AG04450 (cell line): ENCODE data around the gene TBX5. TPM values are rescaled to one million over a fixed set of nuclear protein-coding genes. Genes with fewer than 3 reads are reported as not detected.

ENCODE experiments used
- CTCF ChIA-PET: fragments of 300-600, 350-600 bp; formaldehyde crosslinking; extraction: SDS; loops from one replicate; lab custom pipeline; 2022; ENCODE audit warnings: antibody characterized with exemption, inconsistent platforms; lab: Charles Lee
- POLR2A ChIA-PET: fragments of 350-600 bp; formaldehyde crosslinking; extraction: SDS; loops from one replicate; lab custom pipeline; 2021; ENCODE audit warnings: antibody characterized with exemption, inconsistent platforms; lab: Yijun Ruan, JAX
- DNase-seq: peaks from one replicate; pipeline ENCODE4 v3.0.0-alpha.2; 2011; ENCODE audit warnings: low read depth, low spot score
- H3K27ac ChIP-seq: one replicate; pipeline ENCODE4 v1.5.1; 2012; ENCODE audit warnings: low read depth, low read length, control low read depth
- H3K27me3 ChIP-seq: one replicate; pipeline ENCODE4 v1.6.0; 2012; ENCODE audit warnings: low read length; ENCODE audit not compliant: control insufficient read depth, insufficient read depth
- H3K4me3 ChIP-seq: 2 replicates; pipeline ENCODE4 v1.5.1; 2011; ENCODE audit warnings: mild to moderate bottlenecking, low read depth, low read length, control low read depth
- H3K9me3 ChIP-seq: 2 replicates; pipeline ENCODE4 v1.5.1; 2012; ENCODE audit warnings: low read length; ENCODE audit not compliant: control insufficient read depth, insufficient read depth
- CTCF ChIP-seq: IDR thresholded peaks from 2 replicates; pipeline ENCODE4 v1.5.1; 2011; ENCODE audit warnings: low read depth, low read length, control low read depth, inconsistent platforms
- polyA plus RNA-seq: library from polyadenylated mRNA; depleted of rRNA; stranded (reverse); fragments of >200 nt; gene quantifications from 2 replicates; pipeline ENCODE4 v1.2.3, GENCODE V29; 2011

The TBX5 gene
- polyA plus RNA-seq, 1 experiment = 16.8 TPM

GRCh38 chr12:114440270-114441038, 34.5 kb upstream of the TBX5 start:
- peaks cover 41% of the 10 kb centered on the region for H3K9me3 ChIP-seq
- H3K4me3 ChIP-seq = no peak overlapping the region
- POLR2A ChIA-PET = no interaction called here
- CTCF ChIA-PET = no interaction called here
- no peak for DNase-seq
- H3K27ac ChIP-seq = no peak overlapping the region
- no peak for TF ChIP-seq CTCF
- H3K27me3 ChIP-seq = peaks cover 77% of the 10 kb centered on the region

- ChIA-PET POLR2A (no interaction called here), CTCF (no interaction called here)
- TF ChIP-seq CTCF = no peak
- Histone ChIP-seq H3K27ac (no peak overlapping the region), H3K4me3 (no peak overlapping the region), H3K9me3 (peaks cover 39% of the 10 kb centered on the region), H3K27me3 (peaks cover 71% of the 10 kb centered on the region)
- DNase-seq = no peak
Observed at GRCh38 chr12:114439817-114440216, 33.9 kb upstream of the TBX5 start.

GRCh38 chr12:114439261-114439683, 33.3 kb upstream of the TBX5 start:
- CTCF ChIA-PET = no interaction called here
- Histone ChIP-seq H3K27ac (no peak overlapping the region), H3K9me3 (peaks cover 35% of the 10 kb centered on the region), H3K27me3 (peaks cover 66% of the 10 kb centered on the region), H3K4me3 (no peak overlapping the region)
- DNase-seq = no peak
- TF ChIP-seq CTCF = no peak
- POLR2A ChIA-PET = no interaction called here

- H3K27ac ChIP-seq = no peak overlapping the region
- no peak for TF ChIP-seq CTCF
- ChIA-PET POLR2A (no interaction called here), CTCF (no interaction called here)
- no peak for DNase-seq
- peaks cover 29% of the 10 kb centered on the region for H3K9me3 ChIP-seq
- H3K4me3 ChIP-seq = no peak overlapping the region
- peaks cover 61% of the 10 kb centered on the region for H3K27me3 ChIP-seq
Observed at GRCh38 chr12:114438635-114439256, 32.8 kb upstream of the TBX5 start.

- ChIA-PET POLR2A (no interaction called here), CTCF (interaction anchor here (0.6 to 1.0 kb wide), 2 partner anchors 63 to 454 kb away, joined by 3 read pairs; no protein-coding TSS in a partner anchor)
- TF ChIP-seq CTCF = no peak
- no peak for DNase-seq
- Histone ChIP-seq H3K4me3 (no peak overlapping the region), H3K9me3 (peaks cover 8% of the 10 kb centered on the region), H3K27ac (no peak overlapping the region), H3K27me3 (peaks cover 20% of the 10 kb centered on the region)
Observed at GRCh38 chr12:114434341-114434740, 28.4 kb upstream of the TBX5 start.
